ENCODE measurements around the gene BEAN1.

DNA sequence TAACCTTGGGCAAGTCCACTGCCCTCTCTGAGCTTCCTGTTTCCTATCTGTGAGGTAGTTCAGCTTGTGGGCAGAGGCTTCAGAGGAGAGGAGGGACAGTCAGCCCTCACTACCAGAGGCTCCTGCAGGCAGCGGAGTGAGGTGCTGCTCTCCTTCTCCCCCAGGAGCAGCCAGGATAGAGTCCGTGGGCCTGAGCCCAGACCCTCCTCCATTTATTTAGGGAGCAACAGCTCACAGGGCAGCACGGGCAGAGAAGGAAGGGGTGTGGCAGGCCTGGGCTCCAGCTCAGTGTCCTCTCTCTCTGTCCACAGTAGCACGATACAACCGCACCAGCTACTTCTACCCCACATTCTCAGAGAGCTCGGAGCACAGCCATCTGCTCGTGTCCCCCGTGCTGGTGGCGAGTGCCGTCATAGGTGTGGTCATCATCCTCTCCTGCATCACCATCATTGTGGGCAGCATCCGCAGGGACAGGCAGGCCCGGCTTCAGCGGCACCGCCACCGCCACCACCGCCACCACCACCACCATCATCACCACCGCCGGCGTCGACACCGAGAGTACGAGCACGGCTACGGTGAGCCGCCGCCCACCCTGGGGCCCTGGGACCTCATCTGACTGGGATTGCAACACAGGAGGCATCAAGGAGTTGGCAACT, 42.3 kb downstream of the BEAN1 start:
- TF ChIP-seq, protein P1, sequence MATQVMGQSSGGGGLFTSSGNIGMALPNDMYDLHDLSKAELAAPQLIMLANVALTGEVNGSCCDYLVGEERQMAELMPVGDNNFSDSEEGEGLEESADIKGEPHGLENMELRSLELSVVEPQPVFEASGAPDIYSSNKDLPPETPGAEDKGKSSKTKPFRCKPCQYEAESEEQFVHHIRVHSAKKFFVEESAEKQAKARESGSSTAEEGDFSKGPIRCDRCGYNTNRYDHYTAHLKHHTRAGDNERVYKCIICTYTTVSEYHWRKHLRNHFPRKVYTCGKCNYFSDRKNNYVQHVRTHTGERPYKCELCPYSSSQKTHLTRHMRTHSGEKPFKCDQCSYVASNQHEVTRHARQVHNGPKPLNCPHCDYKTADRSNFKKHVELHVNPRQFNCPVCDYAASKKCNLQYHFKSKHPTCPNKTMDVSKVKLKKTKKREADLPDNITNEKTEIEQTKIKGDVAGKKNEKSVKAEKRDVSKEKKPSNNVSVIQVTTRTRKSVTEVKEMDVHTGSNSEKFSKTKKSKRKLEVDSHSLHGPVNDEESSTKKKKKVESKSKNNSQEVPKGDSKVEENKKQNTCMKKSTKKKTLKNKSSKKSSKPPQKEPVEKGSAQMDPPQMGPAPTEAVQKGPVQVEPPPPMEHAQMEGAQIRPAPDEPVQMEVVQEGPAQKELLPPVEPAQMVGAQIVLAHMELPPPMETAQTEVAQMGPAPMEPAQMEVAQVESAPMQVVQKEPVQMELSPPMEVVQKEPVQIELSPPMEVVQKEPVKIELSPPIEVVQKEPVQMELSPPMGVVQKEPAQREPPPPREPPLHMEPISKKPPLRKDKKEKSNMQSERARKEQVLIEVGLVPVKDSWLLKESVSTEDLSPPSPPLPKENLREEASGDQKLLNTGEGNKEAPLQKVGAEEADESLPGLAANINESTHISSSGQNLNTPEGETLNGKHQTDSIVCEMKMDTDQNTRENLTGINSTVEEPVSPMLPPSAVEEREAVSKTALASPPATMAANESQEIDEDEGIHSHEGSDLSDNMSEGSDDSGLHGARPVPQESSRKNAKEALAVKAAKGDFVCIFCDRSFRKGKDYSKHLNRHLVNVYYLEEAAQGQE (IDR thresholded peaks at IDR 0.05; ENCODE audit: low read depth): no peak
- TF ChIP-seq POLR2AphosphoS5 (IDR thresholded peaks at IDR 0.05; ENCODE audit: low read depth, low read length): no peak

All from HCT116 (cell line).